HCT116 (cell line): ENCODE measurements around the gene GPR17. TPM values are rescaled to one million over a fixed set of nuclear protein-coding genes. Genes with fewer than 3 reads are reported as not detected.

ENCODE experiments used
- ATAC-seq: fragments of 200-7000 bp; cut with Tn5 transposase; 2 replicates; pipeline ENCODE4 v1.9.1; 2020; ENCODE audit warnings: mild to moderate bottlenecking, moderate library complexity
- BruUV-seq: library from RNA; stranded (reverse); fragments of 400-500 nt; replicated peaks from 2 replicates; lab custom pipeline; 2021; lab: Mats Ljungman, UMichigan
- CTCF ChIA-PET: fragments of 300-600 bp; sonication (Branson Sonifier 250); formaldehyde crosslinking; loops from one replicate; lab custom pipeline; 2021; ENCODE audit warnings: antibody characterized with exemption; lab: Charles Lee
- POLR2A ChIA-PET: fragments of 300-600, 350-600 bp; sonication (Branson Sonifier 250); formaldehyde crosslinking; loops from one replicate; lab custom pipeline; 2021; ENCODE audit warnings: antibody characterized with exemption; lab: Charles Lee
- RAD21 ChIA-PET, 2 experiments: fragments of 300-600 bp; sonication (Branson Sonifier 250); formaldehyde crosslinking; loops; one replicate each; lab custom pipeline; 2023; ENCODE audit warnings: low total read pairs in 2 of 2; ENCODE audit not compliant: uncharacterized antibody in 2 of 2, unreplicated experiment in 2 of 2, low non-redundant PET in 1 of 2; lab: Charles Lee
- DNase-seq: peaks from one replicate; pipeline ENCODE4 v3.0.0-alpha.2; 2010; ENCODE audit warnings: low read depth, low spot score
- H2AFZ ChIP-seq: fragments of 200-600 bp; shearing (Covaris generic), sonication (generic); 2 replicates; pipeline ENCODE4 v1.6.1; 2017; ENCODE audit warnings: low read depth, mixed run types, mixed read lengths, antibody characterized with exemption, low read length; ENCODE audit not compliant: poor library complexity, severe bottlenecking
- H3K27ac ChIP-seq: 2 replicates; pipeline ENCODE4 v1.5.1; 2012; ENCODE audit warnings: low read depth, low read length
- H3K27me3 ChIP-seq: fragments of 200-600 bp; sonication (generic); 2 replicates; pipeline ENCODE4 v1.6.1; 2016; ENCODE audit warnings: mixed run types, low read length, mixed read lengths; ENCODE audit not compliant: insufficient read depth
- H3K36me3 ChIP-seq, 2 experiments: fragments of 200-500 bp in 1 of 2; fragments of 200-600 bp in 1 of 2; sonication (Bioruptor generic) in 1 of 2; sonication (generic) in 1 of 2; 2 replicates each; pipeline versions ENCODE4 v1.5.1 to v1.6.1; 2014 to 2016; ENCODE audit warnings: low read length in 2 of 2, inconsistent platforms in 1 of 2, mixed read lengths in 1 of 2, mixed run types in 1 of 2; ENCODE audit not compliant: insufficient read depth in 2 of 2, control insufficient read depth in 1 of 2
- H3K4me1 ChIP-seq, 2 experiments: fragments of 200-600 bp in 1 of 2; sonication (generic) in 1 of 2; 2 replicates each; pipeline versions ENCODE4 v1.5.1 to v1.6.1; 2012 to 2017; ENCODE audit warnings: low read length in 2 of 2, inconsistent platforms in 1 of 2, mild to moderate bottlenecking in 1 of 2, mixed read lengths in 1 of 2, mixed run types in 1 of 2, moderate library complexity in 1 of 2; ENCODE audit not compliant: insufficient read depth in 2 of 2, control insufficient read depth in 1 of 2
- H3K4me2 ChIP-seq: fragments of 200-600 bp; sonication (generic); 2 replicates; pipeline ENCODE4 v1.6.1; 2017; ENCODE audit warnings: mixed run types, low read length, mixed read lengths
- H3K4me3 ChIP-seq, 2 experiments: fragments of 200-600 bp in 1 of 2; sonication (generic) in 1 of 2; replicated peaks in 1 of 2; 2 replicates each; pipeline ENCODE4 v1.5.1; 2011 to 2016; ENCODE audit warnings: low read length in 2 of 2, control low read depth in 1 of 2, low read depth in 1 of 2, mild to moderate bottlenecking in 1 of 2, mixed read lengths in 1 of 2, mixed run types in 1 of 2
- H3K79me2 ChIP-seq: fragments of 200-600 bp; sonication (generic); 2 replicates; pipeline ENCODE4 v1.6.1; 2017; ENCODE audit warnings: mild to moderate bottlenecking, mixed run types, low read length, moderate library complexity, mixed read lengths; ENCODE audit not compliant: insufficient read depth
- H3K9ac ChIP-seq: fragments of 200-600 bp; sonication (generic); 2 replicates; pipeline ENCODE4 v1.6.1; 2016; ENCODE audit warnings: low read length, mixed read lengths
- H3K9me2 ChIP-seq: fragments of 200-600 bp; sonication (generic), shearing (Covaris generic); 2 replicates; pipeline ENCODE4 v1.6.1; 2017; ENCODE audit warnings: mixed run types, mild to moderate bottlenecking, moderate library complexity; ENCODE audit not compliant: insufficient read depth
- H3K9me3 ChIP-seq, 2 experiments: fragments of 200-500 bp in 1 of 2; fragments of 200-600 bp in 1 of 2; sonication (Bioruptor generic) in 1 of 2; sonication (generic) in 1 of 2; 2 replicates each; pipeline ENCODE4 v1.6.1; 2014 to 2017; ENCODE audit warnings: low read length in 2 of 2, mixed read lengths in 2 of 2, inconsistent platforms in 1 of 2, low read depth in 1 of 2, mild to moderate bottlenecking in 1 of 2, mixed run types in 1 of 2, moderate library complexity in 1 of 2; ENCODE audit not compliant: control insufficient read depth in 1 of 2, insufficient read depth in 1 of 2
- H4K20me1 ChIP-seq: fragments of 200-600 bp; sonication (generic), shearing (Covaris generic); 2 replicates; pipeline ENCODE4 v1.6.1; 2017; ENCODE audit warnings: mixed run types, mild to moderate bottlenecking, moderate library complexity; ENCODE audit not compliant: insufficient read depth
- CEBPB ChIP-seq: IDR thresholded peaks from 2 replicates; pipeline ENCODE4 v1.6.1; 2012; ENCODE audit warnings: low read depth
- EZH2phosphoT487 ChIP-seq: fragments of 200-600 bp; IDR thresholded peaks from 2 replicates; pipeline ENCODE4 v1.6.1; 2018; ENCODE audit warnings: antibody characterized with exemption, borderline replicate concordance
- JUND ChIP-seq: IDR thresholded peaks from 2 replicates; pipeline ENCODE4 v1.6.1; 2012
- RAD21 ChIP-seq: IDR thresholded peaks from 2 replicates; pipeline ENCODE4 v1.6.1; 2012; ENCODE audit warnings: low read depth, mild to moderate bottlenecking
- SRF ChIP-seq: IDR thresholded peaks from 2 replicates; pipeline ENCODE4 v1.6.1; 2012; ENCODE audit warnings: low read depth
- YY1 ChIP-seq: IDR thresholded peaks from 2 replicates; pipeline ENCODE4 v1.6.1; 2011; ENCODE audit warnings: low read length, low read depth, moderate library complexity, mild to moderate bottlenecking; ENCODE audit not compliant: insufficient replicate concordance; ENCODE audit errors: extremely low read depth
- ZFX ChIP-seq: fragments of 450-650 bp; IDR thresholded peaks from 2 replicates; pipeline ENCODE4 v1.6.1; 2017
- ZNF274 ChIP-seq: fragments of 200-500 bp; sonication (Bioruptor generic); IDR thresholded peaks from 2 replicates; pipeline ENCODE4 v1.6.1; 2014; ENCODE audit warnings: mild to moderate bottlenecking, low read depth, low read length, inconsistent platforms
- intact Hi-C: fragments of 100-400 bp; cut with micrococcal nuclease; formaldehyde crosslinking; loops from 2 replicates; pipeline ENCODE4 v1.10.0; 2022
- total RNA-seq: library from RNA; stranded (reverse); gene quantifications from one replicate; pipeline ENCODE4 v1.2.1, GENCODE V29; 2021; ENCODE audit not compliant: unreplicated experiment
- TF ChIP-seq, protein P1 (sequence below): IDR thresholded peaks from 2 replicates; pipeline ENCODE4 v1.6.1; 2011; ENCODE audit warnings: mild to moderate bottlenecking, low read length, moderate library complexity; ENCODE audit not compliant: insufficient replicate concordance; ENCODE audit errors: extremely low read depth

Gene GPR17
- total RNA-seq, 1 experiment from 2014 or later = not detected

DNA sequence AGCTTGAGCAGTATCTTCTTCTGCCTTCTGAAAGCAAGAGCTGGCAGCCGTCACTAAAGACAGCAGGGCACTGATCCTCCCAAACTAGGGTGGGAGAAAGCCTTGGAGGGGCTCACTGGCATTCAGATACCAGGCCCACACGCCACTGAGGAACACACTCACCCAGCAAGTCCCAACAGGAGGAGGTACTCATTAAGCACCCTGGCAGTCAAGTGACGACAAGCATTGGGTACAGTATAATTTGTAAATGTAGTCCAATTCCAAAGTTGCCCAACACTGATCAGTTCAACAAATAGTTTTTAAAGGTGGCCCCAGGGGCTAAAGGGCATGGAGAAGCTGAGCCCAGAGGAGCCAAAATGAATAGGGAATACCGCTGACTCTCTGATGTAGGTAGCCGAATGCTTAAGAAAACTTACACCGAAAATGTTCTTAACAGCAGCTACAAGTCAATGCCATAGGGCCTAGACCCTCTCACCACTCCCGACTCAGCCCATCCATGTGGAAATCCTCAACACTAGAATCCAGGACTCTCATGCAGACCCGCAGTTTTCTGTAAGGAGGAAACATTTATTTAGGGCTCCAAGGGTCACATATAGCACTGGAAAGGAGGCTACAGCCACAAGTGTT, 19.4 kb downstream of the GPR17 start:
- no TSS peak for BruUV-seq
- ChIA-PET CTCF (no interaction called here), POLR2A (no interaction called here), RAD21 (no interaction called here)
- no peaks in the 10 kb centered on the region for H3K9me2 ChIP-seq
- no peak overlapping the region for H3K4me3 ChIP-seq
- ATAC-seq (no peak), DNase-seq (no peak)
- no peaks in the 10 kb centered on the region for H3K36me3 ChIP-seq
- H3K79me2 ChIP-seq = no peaks in the 10 kb centered on the region
- no peaks in the 10 kb centered on the region; a peak in 1 of 4 replicates for H3K9me3 ChIP-seq
- H3K27me3 ChIP-seq = no peaks in the 10 kb centered on the region
- TF ChIP-seq, protein P1, sequence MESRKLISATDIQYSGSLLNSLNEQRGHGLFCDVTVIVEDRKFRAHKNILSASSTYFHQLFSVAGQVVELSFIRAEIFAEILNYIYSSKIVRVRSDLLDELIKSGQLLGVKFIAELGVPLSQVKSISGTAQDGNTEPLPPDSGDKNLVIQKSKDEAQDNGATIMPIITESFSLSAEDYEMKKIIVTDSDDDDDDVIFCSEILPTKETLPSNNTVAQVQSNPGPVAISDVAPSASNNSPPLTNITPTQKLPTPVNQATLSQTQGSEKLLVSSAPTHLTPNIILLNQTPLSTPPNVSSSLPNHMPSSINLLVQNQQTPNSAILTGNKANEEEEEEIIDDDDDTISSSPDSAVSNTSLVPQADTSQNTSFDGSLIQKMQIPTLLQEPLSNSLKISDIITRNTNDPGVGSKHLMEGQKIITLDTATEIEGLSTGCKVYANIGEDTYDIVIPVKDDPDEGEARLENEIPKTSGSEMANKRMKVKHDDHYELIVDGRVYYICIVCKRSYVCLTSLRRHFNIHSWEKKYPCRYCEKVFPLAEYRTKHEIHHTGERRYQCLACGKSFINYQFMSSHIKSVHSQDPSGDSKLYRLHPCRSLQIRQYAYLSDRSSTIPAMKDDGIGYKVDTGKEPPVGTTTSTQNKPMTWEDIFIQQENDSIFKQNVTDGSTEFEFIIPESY = no peak
- no peak for TF ChIP-seq SRF
- TF ChIP-seq EZH2phosphoT487 = no peak
- TF ChIP-seq RAD21 = no peak
- no peak for TF ChIP-seq ZNF274
- no peak for TF ChIP-seq YY1
- peaks cover 0 to 8% of the 10 kb centered on the region in 2 experiments; a peak in 1 of 4 replicates for H3K4me1 ChIP-seq
- H4K20me1 ChIP-seq = no peaks in the 10 kb centered on the region
- no peak overlapping the region for H3K27ac ChIP-seq
- H2AFZ ChIP-seq = no peak overlapping the region
- intact Hi-C loops = no loop called here
- no peak overlapping the region for H3K9ac ChIP-seq
- no peak overlapping the region for H3K4me2 ChIP-seq

- no peaks in the 10 kb centered on the region for H3K27me3 ChIP-seq
- H3K4me1 ChIP-seq = no peaks in the 10 kb centered on the region
- ChIA-PET RAD21 (no interaction called here), POLR2A (no interaction called here)
- BruUV-seq = no TSS peak
- H3K79me2 ChIP-seq = no peaks in the 10 kb centered on the region
- H2AFZ ChIP-seq = no peak overlapping the region
- no peaks in the 10 kb centered on the region for H3K36me3 ChIP-seq
- no peak for DNase-seq
- no peaks in the 10 kb centered on the region for H3K9me2 ChIP-seq
- TF ChIP-seq CEBPB (no peak), EZH2phosphoT487 (no peak), JUND (no peak), YY1 (no peak), ZFX (no peak)
- TF ChIP-seq, protein P1 = no peak
- TF ChIP-seq, all 23 proteins: peak for 0
- intact Hi-C loops = no loop called here
- CTCF ChIA-PET = no interaction called here
- H3K4me2 ChIP-seq = no peak overlapping the region
- H3K9ac ChIP-seq = no peak overlapping the region
- no peaks in the 10 kb centered on the region for H3K9me3 ChIP-seq
- no peak for ATAC-seq
- H3K27ac ChIP-seq = no peak overlapping the region
- no peak overlapping the region for H3K4me3 ChIP-seq
- no peaks in the 10 kb centered on the region for H4K20me1 ChIP-seq
Measured at GRCh38 chr2:127669056-127669455, 23.1 kb downstream of the GPR17 start.
